ENCODE measurements around the gene SECISBP2L. TPM values are rescaled to one million over a fixed set of nuclear protein-coding genes. Genes with fewer than 3 reads are reported as not detected.

SECISBP2L gene
- total RNA-seq, 2 donors from 2014 or later = 39.6 to 46.4 TPM

DNA sequence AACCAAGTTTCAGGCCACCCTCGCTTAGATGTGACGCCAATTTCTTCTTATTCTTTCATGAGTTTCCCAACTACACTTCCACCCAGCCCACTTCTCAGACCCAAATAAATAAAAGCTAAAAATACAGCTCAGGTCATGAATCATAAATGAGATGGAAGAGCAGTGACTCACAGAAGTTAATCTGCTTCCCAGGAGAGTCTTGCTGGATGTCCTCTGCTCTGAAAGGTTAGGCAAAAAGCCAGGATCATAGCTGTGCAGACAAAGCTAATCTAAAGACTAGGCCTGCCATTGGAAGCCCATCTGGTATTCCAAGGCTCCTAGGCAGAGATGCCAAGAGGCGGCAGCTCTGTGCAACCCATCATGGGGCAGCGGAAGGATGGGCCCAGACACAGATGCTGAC, 106.6 kb downstream of the SECISBP2L start:
- no peak for DNase-seq (ENCODE audit: low spot score)
- Histone ChIP-seq H3K9me3 (no peaks in the 10 kb centered on the region), H3K27ac (no peak overlapping the region), H3K27me3 (replicated peaks; ENCODE audit: insufficient read depth) (no peaks in the 10 kb centered on the region), H3K4me3 (no peak overlapping the region), H3K4me1 (replicated peaks) (no peaks in the 10 kb centered on the region), H3K36me3 (no peaks in the 10 kb centered on the region)
- WGBS = 90% methylated on average over 4 of the region's 4 CpGs
- intact Hi-C loops (cut with DNase I) = no loop called here
- TF ChIP-seq POLR2AphosphoS5 (IDR thresholded peaks at IDR 0.05) (no peak), POLR2A (IDR thresholded peaks at IDR 0.05) (no peak)
- TF ChIP-seq, protein P1, sequence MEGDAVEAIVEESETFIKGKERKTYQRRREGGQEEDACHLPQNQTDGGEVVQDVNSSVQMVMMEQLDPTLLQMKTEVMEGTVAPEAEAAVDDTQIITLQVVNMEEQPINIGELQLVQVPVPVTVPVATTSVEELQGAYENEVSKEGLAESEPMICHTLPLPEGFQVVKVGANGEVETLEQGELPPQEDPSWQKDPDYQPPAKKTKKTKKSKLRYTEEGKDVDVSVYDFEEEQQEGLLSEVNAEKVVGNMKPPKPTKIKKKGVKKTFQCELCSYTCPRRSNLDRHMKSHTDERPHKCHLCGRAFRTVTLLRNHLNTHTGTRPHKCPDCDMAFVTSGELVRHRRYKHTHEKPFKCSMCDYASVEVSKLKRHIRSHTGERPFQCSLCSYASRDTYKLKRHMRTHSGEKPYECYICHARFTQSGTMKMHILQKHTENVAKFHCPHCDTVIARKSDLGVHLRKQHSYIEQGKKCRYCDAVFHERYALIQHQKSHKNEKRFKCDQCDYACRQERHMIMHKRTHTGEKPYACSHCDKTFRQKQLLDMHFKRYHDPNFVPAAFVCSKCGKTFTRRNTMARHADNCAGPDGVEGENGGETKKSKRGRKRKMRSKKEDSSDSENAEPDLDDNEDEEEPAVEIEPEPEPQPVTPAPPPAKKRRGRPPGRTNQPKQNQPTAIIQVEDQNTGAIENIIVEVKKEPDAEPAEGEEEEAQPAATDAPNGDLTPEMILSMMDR (IDR thresholded peaks at IDR 0.05) = no peak

Small RNA genes within 50 kb of the gene (small RNA-seq; reads per million reads assigned to genes)
- gene RF00019 = 0 reads per million in 2 donors

Other genes starting within 250 kb of the SECISBP2L start
- gene CEP152, start 235.4 kb downstream of the SECISBP2L start, total RNA-seq = 1 to 10 TPM; 5.9 to 9.0 TPM
- 100 to 1,000 TPM; 199 to 226 TPM for gene EID1, start 168.3 kb downstream of the SECISBP2L start, total RNA-seq
- 10 to 100 TPM in 1 of 2 donors, under 1 TPM in 1; 0.27 to 45.0 TPM for gene SHC4, start 82.5 kb downstream of the SECISBP2L start, total RNA-seq
- 10 to 100 TPM; 36.3 to 65.3 TPM for gene COPS2, start 109.2 kb upstream of the SECISBP2L start, total RNA-seq
- 10 to 100 TPM; 28.5 to 52.3 TPM for gene GALK2, start 123.8 kb upstream of the SECISBP2L start, total RNA-seq

Data from prostate gland (tissue), 2 donors.